Astrocyte (in vitro differentiated cells and primary cell): ENCODE results near the gene DBP. TPM values are rescaled to one million over a fixed set of nuclear protein-coding genes. Genes with fewer than 3 reads are reported as not detected.

Source experiments
- DNase-seq: peaks from one replicate; pipeline ENCODE4 v3.0.0-alpha.2; 2010; ENCODE audit warnings: low read depth
- FAIRE-seq: peaks from 2 replicates; lab custom pipeline; 2011; peaks lifted over from hg19 to GRCh38; lab: Jason Lieb, UNC
- H2AFZ ChIP-seq: 2 replicates; pipeline ENCODE4 v1.6.0; 2012; ENCODE audit warnings: low read depth, low read length, inconsistent platforms
- H3K27ac ChIP-seq: 2 replicates; pipeline ENCODE4 v1.5.1; 2011; ENCODE audit warnings: low read depth, low read length, inconsistent platforms
- H3K27me3 ChIP-seq: 2 replicates; pipeline ENCODE4 v1.6.0; 2011; ENCODE audit warnings: low read length, inconsistent platforms; ENCODE audit not compliant: insufficient read depth
- H3K36me3 ChIP-seq: 2 replicates; pipeline ENCODE4 v1.5.1; 2011; ENCODE audit warnings: low read length, inconsistent platforms; ENCODE audit not compliant: insufficient read depth
- H3K4me1 ChIP-seq: 2 replicates; pipeline ENCODE4 v1.5.1; 2011; ENCODE audit warnings: low read length, inconsistent platforms; ENCODE audit not compliant: insufficient read depth
- H3K4me2 ChIP-seq: 2 replicates; pipeline ENCODE4 v1.6.0; 2012; ENCODE audit warnings: low read length, inconsistent platforms
- H3K4me3 ChIP-seq: 2 replicates; pipeline ENCODE4 v1.5.1; 2011; ENCODE audit warnings: low read depth, mild to moderate bottlenecking, low read length, inconsistent platforms; ENCODE audit not compliant: insufficient read depth
- H3K79me2 ChIP-seq: 2 replicates; pipeline ENCODE4 v1.6.0; 2012; ENCODE audit warnings: mild to moderate bottlenecking, low read length, inconsistent platforms; ENCODE audit not compliant: insufficient read depth
- H3K9ac ChIP-seq: 2 replicates; pipeline ENCODE4 v1.6.0; 2012; ENCODE audit warnings: mild to moderate bottlenecking, low read length, inconsistent platforms
- H3K9me3 ChIP-seq: 2 replicates; pipeline ENCODE4 v1.5.1; 2012; ENCODE audit warnings: low read depth, mild to moderate bottlenecking, low read length, inconsistent platforms; ENCODE audit not compliant: insufficient read depth
- H4K20me1 ChIP-seq: 2 replicates; pipeline ENCODE4 v1.6.0; 2012; ENCODE audit warnings: low read length, inconsistent platforms; ENCODE audit not compliant: insufficient read depth
- H3K27ac Mint-ChIP-seq: one replicate; pipeline ENCODE4 v1.8.0; 2021; ENCODE audit warnings: mild to moderate bottlenecking, mixed read lengths; ENCODE audit not compliant: unreplicated experiment
- H3K27me3 Mint-ChIP-seq: one replicate; pipeline ENCODE4 v1.8.0; 2021; ENCODE audit warnings: low read depth, mixed read lengths; ENCODE audit not compliant: unreplicated experiment
- H3K36me3 Mint-ChIP-seq: one replicate; pipeline ENCODE4 v1.8.0; 2021; ENCODE audit warnings: low read depth, mixed read lengths; ENCODE audit not compliant: unreplicated experiment
- H3K4me1 Mint-ChIP-seq: one replicate; pipeline ENCODE4 v1.8.0; 2021; ENCODE audit warnings: low read depth, mixed read lengths; ENCODE audit not compliant: unreplicated experiment
- H3K4me3 Mint-ChIP-seq: one replicate; pipeline ENCODE4 v1.8.0; 2021; ENCODE audit warnings: mild to moderate bottlenecking, moderate library complexity, mixed read lengths; ENCODE audit not compliant: unreplicated experiment
- H3K9me3 Mint-ChIP-seq: one replicate; pipeline ENCODE4 v1.8.0; 2021; ENCODE audit warnings: mild to moderate bottlenecking, mixed read lengths; ENCODE audit not compliant: unreplicated experiment
- CTCF ChIP-seq: IDR thresholded peaks from 2 replicates; pipeline ENCODE4 v1.5.1; 2011; ENCODE audit warnings: low read depth, mild to moderate bottlenecking, inconsistent platforms, low read length, moderate library complexity; ENCODE audit not compliant: insufficient read depth
- EZH2 ChIP-seq: IDR thresholded peaks from 2 replicates; pipeline ENCODE4 v1.6.1; 2012; ENCODE audit warnings: mild to moderate bottlenecking, low read length, inconsistent platforms; ENCODE audit not compliant: insufficient read depth
- total RNA-seq: library from RNA; stranded (reverse); gene quantifications from 2 replicates; pipeline ENCODE4 v1.2.1, GENCODE V29; 2021

The DBP gene
- total RNA-seq, 1 donor from 2014 or later, result 1.2 TPM

- no peak overlapping the region for H3K27ac ChIP-seq
- no peaks in the 10 kb centered on the region for H3K4me1 ChIP-seq
- H3K4me2 ChIP-seq, result peak overlapping the region; percentile 46
- H3K9me3 Mint-ChIP-seq, result no peaks in the 10 kb centered on the region
- peak overlapping the region; percentile 84 for H2AFZ ChIP-seq
- H3K4me3 ChIP-seq, result no peak overlapping the region
- FAIRE-seq (no peak), DNase-seq (no peak)
- H3K36me3 Mint-ChIP-seq, result no peaks in the 10 kb centered on the region
- no peak overlapping the region for H3K27ac Mint-ChIP-seq
- H3K36me3 ChIP-seq, result no peaks in the 10 kb centered on the region
- no peak overlapping the region for H3K4me3 Mint-ChIP-seq
- no peak for TF ChIP-seq EZH2
- TF ChIP-seq CTCF, result peak; percentile 41
- H3K9ac ChIP-seq, result no peak overlapping the region
- no peaks in the 10 kb centered on the region for H3K27me3 ChIP-seq
- H4K20me1 ChIP-seq, result peaks cover 2% of the 10 kb centered on the region
- no peaks in the 10 kb centered on the region for H3K79me2 ChIP-seq
- no peaks in the 10 kb centered on the region for H3K9me3 ChIP-seq
- no peaks in the 10 kb centered on the region for H3K27me3 Mint-ChIP-seq
- peaks cover 3% of the 10 kb centered on the region for H3K4me1 Mint-ChIP-seq
Observed at GRCh38 chr19:48608798-48609263, 28.3 kb downstream of the DBP start.

- no peaks in the 10 kb centered on the region for H3K4me1 Mint-ChIP-seq
- no peak overlapping the region for H3K27ac Mint-ChIP-seq
- Histone ChIP-seq H2AFZ (no peak overlapping the region), H3K4me1 (no peaks in the 10 kb centered on the region), H3K9ac (no peak overlapping the region), H4K20me1 (no peaks in the 10 kb centered on the region), H3K9me3 (no peaks in the 10 kb centered on the region), H3K36me3 (no peaks in the 10 kb centered on the region), H3K4me3 (no peak overlapping the region), H3K79me2 (no peaks in the 10 kb centered on the region), H3K4me2 (no peak overlapping the region), H3K27me3 (no peaks in the 10 kb centered on the region), H3K27ac (no peak overlapping the region)
- H3K36me3 Mint-ChIP-seq, result peaks cover 1% of the 10 kb centered on the region
- H3K27me3 Mint-ChIP-seq, result no peaks in the 10 kb centered on the region
- no peaks in the 10 kb centered on the region for H3K9me3 Mint-ChIP-seq
- no peak for TF ChIP-seq EZH2
- TF ChIP-seq CTCF, result no peak
- DNase-seq (no peak), FAIRE-seq (no peak)
- no peak overlapping the region for H3K4me3 Mint-ChIP-seq
Observed at GRCh38 chr19:48607359-48607755, 29.8 kb downstream of the DBP start.

GRCh38 chr19:48606463-48607358 lies 30.5 kb downstream of the DBP start, which contains the start of gene SPACA4:
Gene SPACA4 (plus strand): TSS chr19:48606742. CDS start chr19:48606979, 237 bp downstream.
- Histone ChIP-seq H2AFZ (no peak within 1 kb of the TSS), H3K36me3 (no peaks in the 10 kb centered on the region), H3K27ac (no peak within 1 kb of the TSS), H3K9me3 (no peaks in the 10 kb centered on the region), H3K4me2 (no peak within 1 kb of the TSS), H3K79me2 (no peaks in the 10 kb centered on the region), H3K27me3 (no peaks in the 10 kb centered on the region), H4K20me1 (no peaks in the 10 kb centered on the region), H3K9ac (no peak within 1 kb of the TSS), H3K4me1 (no peaks in the 10 kb centered on the region), H3K4me3 (no peak within 1 kb of the TSS)
- H3K4me1 Mint-ChIP-seq, result no peaks in the 10 kb centered on the region
- FAIRE-seq (no peak), DNase-seq (no peak)
- no peak within 1 kb of the TSS for H3K27ac Mint-ChIP-seq
- H3K4me3 Mint-ChIP-seq, result no peak within 1 kb of the TSS
- H3K27me3 Mint-ChIP-seq, result no peaks in the 10 kb centered on the region
- peaks cover 1% of the 10 kb centered on the region for H3K36me3 Mint-ChIP-seq
- TF ChIP-seq EZH2, result no peak
- no peak for TF ChIP-seq CTCF
- no peaks in the 10 kb centered on the region for H3K9me3 Mint-ChIP-seq
